DMS 273 (cell line): ENCODE data around the gene SPIC.

ENCODE experiments used
- DNase-seq: peaks from one replicate; lab custom pipeline; 2025; ENCODE audit not compliant: unreplicated experiment; lab: John Stamatoyannopoulos, UW

The SPIC gene

GRCh38 chr12:101527682-101528081 lies 52.5 kb downstream of the SPIC start:
- DNase-seq, result no peak

GRCh38 chr12:101536069-101536674 lies 61.0 kb downstream of the SPIC start:
- no peak for DNase-seq
